NT2/D1 (cell line): ENCODE measurements around the gene SDK1.
"Not testable (repeated sequence)": the region's sequence is repeated elsewhere in the genome, so short reads cannot be mapped to it uniquely, and the experiment has no call there.

ENCODE experiments used
- DNase-seq: peaks from one replicate; pipeline ENCODE4 v3.0.0-alpha.2; 2011; ENCODE audit warnings: low read depth, low spot score
- H3K27me3 ChIP-seq: 2 replicates; pipeline ENCODE4 v1.6.0; 2011; ENCODE audit warnings: mild to moderate bottlenecking; ENCODE audit not compliant: insufficient read length, insufficient read depth
- H3K36me3 ChIP-seq: 2 replicates; pipeline ENCODE4 v1.6.1; 2011; ENCODE audit warnings: mild to moderate bottlenecking, low read length, mixed read lengths; ENCODE audit not compliant: insufficient read depth, insufficient read length
- H3K4me1 ChIP-seq: 2 replicates; pipeline ENCODE4 v1.5.1; 2011; ENCODE audit not compliant: insufficient read depth, insufficient read length
- H3K4me3 ChIP-seq: 2 replicates; pipeline ENCODE4 v1.5.1; 2011; ENCODE audit warnings: low read depth; ENCODE audit not compliant: insufficient read length
- H3K9ac ChIP-seq: 2 replicates; pipeline ENCODE4 v1.6.0; 2011; ENCODE audit warnings: low read depth; ENCODE audit not compliant: insufficient read length
- H3K9me3 ChIP-seq: 2 replicates; pipeline ENCODE4 v1.5.1; 2011; ENCODE audit warnings: mild to moderate bottlenecking, low read length; ENCODE audit not compliant: insufficient read depth
- SUZ12 ChIP-seq: IDR thresholded peaks from 2 replicates; pipeline ENCODE4 v1.6.1; 2011; ENCODE audit not compliant: insufficient read length, insufficient read depth; ENCODE audit errors: extremely low read depth
- YY1 ChIP-seq: IDR thresholded peaks from 2 replicates; pipeline ENCODE4 v1.6.1; 2011; ENCODE audit not compliant: insufficient read length, insufficient read depth
- ZNF274 ChIP-seq: IDR thresholded peaks from 2 replicates; pipeline ENCODE4 v1.6.1; 2011; ENCODE audit warnings: mild to moderate bottlenecking, low read depth, low read length

SDK1 gene

DNA sequence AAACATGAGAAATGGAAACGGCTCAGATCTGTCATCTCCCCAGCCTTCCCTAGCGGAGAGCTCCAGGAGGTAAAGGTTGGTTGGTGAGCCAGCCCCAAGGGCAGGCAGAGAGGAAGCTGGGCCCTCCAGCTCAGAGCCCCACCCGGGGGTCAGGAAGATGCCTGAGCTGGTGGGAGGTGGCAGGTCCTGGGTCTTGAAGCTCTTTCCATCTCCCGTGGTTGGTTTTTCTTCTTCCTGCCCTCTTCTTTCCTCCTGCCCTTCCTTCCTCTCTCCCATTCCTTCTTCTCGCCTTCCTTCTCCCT, 996.8 kb downstream of the SDK1 start:
- Histone ChIP-seq H3K36me3 (no peaks in the 10 kb centered on the region), H3K9ac (no peak overlapping the region), H3K9me3 (peaks cover 7% of the 10 kb centered on the region; the same call in 1 of the 2 replicates), H3K27me3 (no peaks in the 10 kb centered on the region), H3K4me3 (no peak overlapping the region), H3K4me1 (peaks cover 1% of the 10 kb centered on the region)
- no peak for TF ChIP-seq YY1
- TF ChIP-seq SUZ12: no peak
- no peak for TF ChIP-seq ZNF274
- DNase-seq: no peak

- no peaks in the 10 kb centered on the region for H3K27me3 ChIP-seq
Observed at GRCh38 chr7:4299431-4299830, 998.4 kb downstream of the SDK1 start.

DNA sequence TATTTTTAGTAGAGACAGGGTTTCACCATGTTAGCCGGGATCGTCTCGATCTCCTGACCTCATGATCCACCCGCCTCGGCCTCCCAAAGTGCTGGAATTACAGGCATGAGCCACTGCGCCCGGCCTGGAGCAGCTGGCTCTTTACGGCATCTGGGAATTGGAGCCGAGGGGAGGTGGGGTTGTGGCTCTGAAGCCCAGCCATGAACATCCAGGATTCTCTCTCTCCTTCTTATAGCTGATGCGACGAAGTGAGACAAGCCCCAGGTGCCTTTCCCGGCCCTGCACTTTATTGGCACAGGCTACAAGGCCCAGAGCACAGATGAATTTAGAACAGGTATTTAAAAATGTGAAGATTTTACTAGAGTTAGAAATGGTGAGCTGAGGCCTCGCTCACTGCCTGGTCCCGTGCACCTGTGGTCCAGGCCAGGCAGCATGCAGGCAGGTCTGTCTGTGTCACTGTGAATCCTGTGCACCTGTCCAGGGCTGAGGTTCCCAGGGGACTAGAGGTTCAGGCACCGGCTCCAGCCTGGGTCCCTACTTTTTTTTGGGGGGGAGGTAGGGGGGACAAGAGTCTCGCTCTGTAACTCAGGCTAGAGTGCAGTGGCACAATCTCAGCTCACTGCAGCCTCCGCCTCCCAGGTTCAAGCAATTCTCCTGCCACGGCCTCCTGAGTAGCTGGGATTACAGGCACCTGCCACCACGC, 1001.3 kb downstream of the SDK1 start:
- Histone ChIP-seq H3K9ac (no peak overlapping the region), H3K27me3 (no peaks in the 10 kb centered on the region), H3K36me3 (no peaks in the 10 kb centered on the region), H3K4me3 (no peak overlapping the region), H3K9me3 (no peaks in the 10 kb centered on the region), H3K4me1 (peaks cover 5% of the 10 kb centered on the region)
- TF ChIP-seq YY1: no peak
- TF ChIP-seq SUZ12: no peak
- no peak for TF ChIP-seq ZNF274
- no peak for DNase-seq

More at GRCh38 chr7:4299431-4299830, 998.4 kb downstream of the SDK1 start:
- H3K4me1 ChIP-seq: peaks cover 2% of the 10 kb centered on the region
- H3K4me3 ChIP-seq: no peak overlapping the region
- no peaks in the 10 kb centered on the region for H3K9me3 ChIP-seq
- no peak for DNase-seq
- H3K36me3 ChIP-seq: no peaks in the 10 kb centered on the region
- TF ChIP-seq SUZ12: no peak
- no peak for TF ChIP-seq YY1
- TF ChIP-seq ZNF274: no peak
- H3K9ac ChIP-seq: no peak overlapping the region

- Histone ChIP-seq H3K9ac (no peak overlapping the region), H3K4me1 (peaks cover 8% of the 10 kb centered on the region), H3K36me3 (no peaks in the 10 kb centered on the region), H3K9me3 (peaks cover 8% of the 10 kb centered on the region; the same call in 1 of the 2 replicates), H3K27me3 (peaks cover 2% of the 10 kb centered on the region), H3K4me3 (no peak overlapping the region)
- no peak for DNase-seq
- TF ChIP-seq YY1: no peak
- no peak for TF ChIP-seq ZNF274
- no peak for TF ChIP-seq SUZ12
Observed at GRCh38 chr7:4307316-4308204, 1006.5 kb downstream of the SDK1 start.

- Histone ChIP-seq H3K9me3 (peaks cover 8% of the 10 kb centered on the region; the same call in 1 of the 2 replicates), H3K4me1 (peaks cover 6% of the 10 kb centered on the region), H3K9ac (no peak overlapping the region), H3K27me3 (peaks cover 2% of the 10 kb centered on the region), H3K36me3 (no peaks in the 10 kb centered on the region), H3K4me3 (no peak overlapping the region)
- no peak for TF ChIP-seq ZNF274
- TF ChIP-seq YY1: no peak
- no peak for TF ChIP-seq SUZ12
- no peak for DNase-seq
Observed at GRCh38 chr7:4308205-4308590, 1007.1 kb downstream of the SDK1 start.

- H3K4me1 ChIP-seq, H3K9ac ChIP-seq, H3K27me3 ChIP-seq, H3K9me3 ChIP-seq, H3K4me3 ChIP-seq, H3K36me3 ChIP-seq, DNase-seq: not testable (repeated sequence)
Observed at GRCh38 chr7:4313911-4314310, 1012.9 kb downstream of the SDK1 start.

DNA sequence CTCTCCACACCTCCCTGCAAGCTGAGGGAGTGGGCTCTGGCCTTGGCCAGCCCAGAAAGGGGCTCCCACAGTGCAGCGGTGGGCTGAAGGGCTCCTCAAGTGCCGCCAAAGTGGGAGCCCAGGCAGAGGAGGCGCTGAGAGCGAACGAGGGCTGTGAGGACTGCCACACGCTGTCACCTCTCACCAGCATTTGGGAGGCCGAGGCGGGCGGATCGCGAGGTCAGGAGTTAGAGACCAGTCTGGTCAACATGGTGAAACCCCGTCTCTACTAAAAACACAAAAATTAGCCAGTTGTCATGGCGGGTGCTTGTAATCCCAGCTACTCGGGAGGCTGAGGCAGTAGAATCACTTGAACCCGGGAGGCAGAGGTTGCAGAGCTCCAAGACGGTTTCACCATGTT, 1013.3 kb downstream of the SDK1 start:
- H3K27me3 ChIP-seq, H3K9ac ChIP-seq, H3K4me1 ChIP-seq, H3K9me3 ChIP-seq, H3K4me3 ChIP-seq, H3K36me3 ChIP-seq, DNase-seq: not testable (repeated sequence)
